ENCODE results near the gene MAS1.

GRCh38 chr6:159879856-159880255, 10.9 kb upstream of the MAS1 start:
- TF ChIP-seq CTCF (IDR thresholded peaks at IDR 0.05), result no peak
- TF ChIP-seq POLR2AphosphoS5 (IDR thresholded peaks at IDR 0.05), result no peak

Data from prostate gland (tissue), 2 donors.